Measurements from ENCODE around the gene SEMA6B. TPM values are rescaled to one million over a fixed set of nuclear protein-coding genes. Genes with fewer than 3 reads are reported as not detected.
"Not testable (repeated sequence)": the region's sequence is repeated elsewhere in the genome, so short reads cannot be mapped to it uniquely, and the experiment has no call there.

Gene SEMA6B
- total RNA-seq, 1 experiment from 2014 or later = 3.2 TPM

DNA sequence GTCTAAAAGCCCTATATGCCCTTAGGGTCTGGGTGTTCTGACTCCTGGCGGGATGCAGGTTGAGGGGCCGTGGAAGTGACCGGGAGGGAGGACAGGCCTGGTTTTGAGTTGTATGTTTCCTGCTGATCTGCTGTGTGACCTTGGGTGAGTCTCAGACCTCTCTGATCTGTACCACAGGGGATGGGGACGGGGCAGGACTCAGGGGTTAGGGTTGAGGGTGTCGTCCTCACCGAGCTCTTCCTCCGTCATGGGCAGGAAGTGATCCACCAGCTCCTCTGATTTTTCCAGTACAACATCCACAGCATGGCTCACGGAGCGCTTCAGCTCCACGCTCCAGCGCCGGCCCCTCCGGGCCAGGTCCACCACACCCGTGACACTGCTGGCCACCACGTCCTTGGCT, 30.6 kb downstream of the SEMA6B start:
- DNase-seq (ENCODE audit: low read depth) = no peak

DNA sequence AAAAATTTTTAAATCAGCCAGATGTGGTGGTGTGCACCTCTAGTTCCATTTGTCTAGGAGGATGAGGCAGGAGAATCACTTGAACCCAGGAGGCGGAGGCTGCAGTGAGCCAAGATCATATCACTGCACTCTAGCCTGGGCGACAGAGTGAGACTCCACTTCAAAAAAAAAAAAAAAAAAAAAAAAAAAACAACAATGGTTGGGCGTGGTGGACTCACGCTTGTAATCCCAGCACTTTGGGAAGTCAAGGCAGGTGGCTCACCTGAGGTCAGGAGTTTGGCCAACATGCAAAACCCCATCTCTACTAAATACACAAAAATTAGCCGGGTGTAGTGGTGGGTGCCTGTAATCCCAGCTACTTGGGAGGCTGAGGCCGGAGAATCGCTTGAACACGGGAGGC, 32.1 kb downstream of the SEMA6B start:
- DNase-seq (ENCODE audit: low read depth) = not testable (repeated sequence)

DNA sequence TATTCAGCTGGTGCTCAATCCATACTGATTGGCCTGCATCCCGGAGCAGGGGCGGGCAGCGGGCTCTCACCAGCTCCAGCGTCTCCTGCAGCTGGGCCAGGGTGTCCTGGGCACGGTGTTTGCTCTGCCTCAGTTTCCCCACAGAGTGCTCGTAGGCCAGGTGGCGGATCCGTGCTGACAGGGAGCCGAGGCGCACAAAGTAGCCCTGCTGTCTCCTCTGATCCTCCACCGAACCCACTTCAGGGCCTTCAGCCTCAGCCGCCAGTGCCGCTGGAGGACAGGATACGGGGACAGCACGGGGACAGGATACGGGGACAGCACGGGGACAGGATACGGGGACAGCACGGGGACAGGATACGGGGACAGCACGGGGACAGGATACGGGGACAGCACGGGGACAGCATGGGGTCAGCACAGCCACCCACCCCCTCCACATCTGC, 33.9 kb downstream of the SEMA6B start:
- DNase-seq (ENCODE audit: low read depth) = no peak

DNA sequence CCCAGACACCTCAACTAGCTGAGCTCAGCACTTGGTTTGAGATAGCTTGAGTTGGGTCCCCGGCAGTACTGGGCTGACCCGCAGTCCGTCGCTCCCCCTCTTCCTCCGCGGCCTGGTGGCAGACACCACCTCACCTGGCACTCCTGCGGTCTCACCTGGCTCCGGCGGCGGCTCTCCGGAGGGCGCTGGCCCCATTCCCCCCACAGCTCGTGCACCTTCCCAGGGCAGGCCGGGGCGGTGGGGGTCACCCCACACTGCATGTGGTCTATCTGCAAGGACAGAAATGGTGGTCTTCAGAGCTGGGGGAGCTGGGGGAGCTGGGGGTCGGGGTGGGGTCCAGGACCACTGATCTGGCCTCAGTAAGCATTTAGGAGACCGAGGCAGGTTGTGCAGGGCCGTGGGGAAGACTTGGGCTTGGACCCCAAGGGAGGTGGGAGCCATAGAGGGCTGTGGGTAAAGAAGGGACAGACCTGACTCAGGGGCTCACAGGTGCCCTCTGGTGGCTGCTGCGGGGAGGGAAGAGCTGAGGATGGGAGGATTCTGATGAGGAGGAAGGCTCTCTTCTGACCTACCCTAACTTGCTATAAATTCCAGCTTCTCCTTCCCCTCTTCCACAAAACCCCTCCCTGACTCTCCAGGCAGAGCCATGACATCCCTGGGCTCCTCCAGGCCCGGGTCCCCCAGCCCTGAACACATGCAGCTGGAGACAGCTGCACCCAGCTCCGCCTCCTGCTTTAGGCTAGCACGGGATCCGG, 34.5 kb downstream of the SEMA6B start:
- DNase-seq (ENCODE audit: low read depth) = peak; percentile 59

DNA sequence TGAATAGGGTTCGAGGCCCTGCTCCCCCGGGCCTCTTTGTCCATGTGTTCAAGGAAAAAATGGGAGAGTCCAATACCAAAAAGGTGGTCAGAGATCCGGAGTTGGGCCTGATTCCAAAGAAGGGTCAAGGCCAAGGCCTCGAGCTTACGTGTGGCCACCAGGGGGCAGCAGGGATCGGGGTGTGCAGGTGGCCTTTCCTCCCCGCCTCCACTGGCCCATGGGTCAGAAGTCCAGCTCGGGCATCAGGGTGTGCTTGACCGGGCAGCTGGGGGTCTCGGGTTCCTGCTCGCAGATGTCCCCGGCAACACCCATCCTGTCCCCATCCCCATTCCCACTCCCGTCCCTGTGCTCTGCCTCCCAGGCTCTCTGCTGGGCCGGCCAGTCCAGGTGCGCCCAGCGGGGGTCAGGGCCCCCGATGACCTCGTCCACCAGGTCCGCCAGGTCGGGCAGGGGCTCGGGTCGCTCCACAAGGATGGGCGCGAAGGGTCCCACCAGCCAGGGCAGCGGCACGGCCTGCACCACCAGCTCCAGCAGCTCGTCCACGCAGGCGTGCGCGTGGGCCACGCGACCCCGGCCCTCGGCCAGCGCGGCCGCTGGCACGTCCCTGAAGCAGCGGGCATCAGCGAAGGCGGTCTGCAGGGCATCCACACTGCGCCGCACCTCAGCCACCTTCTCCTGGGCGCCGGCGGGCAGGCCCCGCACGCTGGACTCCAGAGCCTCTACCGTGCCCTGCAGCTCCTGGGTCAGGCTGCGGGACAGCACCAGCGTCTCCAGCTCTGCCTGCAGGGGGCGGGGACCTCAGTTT, 36.0 kb downstream of the SEMA6B start:
- DNase-seq (ENCODE audit: low read depth) = peak; percentile 58

DNA sequence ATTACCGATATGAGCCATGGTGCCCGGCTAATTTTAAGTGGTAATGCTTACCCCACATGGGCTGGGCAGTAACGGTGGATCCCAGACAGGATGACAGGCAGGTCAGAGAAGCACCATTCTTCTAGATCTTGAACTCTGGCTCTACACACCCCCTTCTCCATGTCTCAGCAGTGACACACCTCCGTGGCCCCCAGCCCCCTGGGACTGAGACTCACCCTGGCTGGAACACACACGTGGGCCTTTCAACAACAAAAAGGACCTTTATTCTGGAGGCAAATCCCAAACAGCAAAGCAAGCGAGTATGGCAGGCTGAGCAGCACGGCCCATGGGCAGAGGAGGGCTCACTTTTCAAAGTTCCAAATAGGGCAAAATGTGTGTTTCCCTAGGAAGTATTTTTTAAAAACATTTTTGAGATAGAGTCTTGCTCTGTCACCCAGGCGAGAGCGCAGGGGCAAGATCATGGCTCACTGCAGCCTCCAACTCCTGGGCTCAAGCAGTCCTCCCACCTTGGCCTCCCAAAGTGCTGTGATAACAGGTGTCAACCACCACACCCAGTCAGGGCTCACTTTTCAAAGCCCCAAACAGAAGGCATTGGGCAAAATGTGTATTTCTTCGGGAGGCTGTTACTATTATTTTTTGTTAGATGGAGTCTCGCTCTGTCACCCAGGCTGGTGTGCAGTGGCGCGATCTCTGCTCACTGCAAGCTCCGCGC, 37.0 kb downstream of the SEMA6B start:
- no peak for DNase-seq (ENCODE audit: low read depth)

DNA sequence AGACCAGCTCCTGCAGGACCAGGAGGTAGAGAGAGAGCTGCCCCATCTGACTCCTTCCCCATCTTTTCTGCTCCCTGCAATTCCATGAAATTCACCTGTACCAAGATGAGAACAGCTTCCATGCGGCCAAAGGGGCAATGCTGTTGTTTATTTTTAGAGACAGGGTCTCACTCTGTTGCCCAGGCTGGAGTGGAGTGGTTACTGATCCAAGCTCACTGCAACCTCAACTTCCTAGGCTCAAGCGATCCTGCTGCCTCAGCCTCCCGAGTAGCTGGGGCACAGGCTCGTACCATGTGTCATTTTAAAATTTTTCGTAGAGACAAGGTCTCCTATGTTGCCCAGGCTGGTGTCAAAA, 37.6 kb downstream of the SEMA6B start:
- no peak for DNase-seq (ENCODE audit: low read depth)

DNA sequence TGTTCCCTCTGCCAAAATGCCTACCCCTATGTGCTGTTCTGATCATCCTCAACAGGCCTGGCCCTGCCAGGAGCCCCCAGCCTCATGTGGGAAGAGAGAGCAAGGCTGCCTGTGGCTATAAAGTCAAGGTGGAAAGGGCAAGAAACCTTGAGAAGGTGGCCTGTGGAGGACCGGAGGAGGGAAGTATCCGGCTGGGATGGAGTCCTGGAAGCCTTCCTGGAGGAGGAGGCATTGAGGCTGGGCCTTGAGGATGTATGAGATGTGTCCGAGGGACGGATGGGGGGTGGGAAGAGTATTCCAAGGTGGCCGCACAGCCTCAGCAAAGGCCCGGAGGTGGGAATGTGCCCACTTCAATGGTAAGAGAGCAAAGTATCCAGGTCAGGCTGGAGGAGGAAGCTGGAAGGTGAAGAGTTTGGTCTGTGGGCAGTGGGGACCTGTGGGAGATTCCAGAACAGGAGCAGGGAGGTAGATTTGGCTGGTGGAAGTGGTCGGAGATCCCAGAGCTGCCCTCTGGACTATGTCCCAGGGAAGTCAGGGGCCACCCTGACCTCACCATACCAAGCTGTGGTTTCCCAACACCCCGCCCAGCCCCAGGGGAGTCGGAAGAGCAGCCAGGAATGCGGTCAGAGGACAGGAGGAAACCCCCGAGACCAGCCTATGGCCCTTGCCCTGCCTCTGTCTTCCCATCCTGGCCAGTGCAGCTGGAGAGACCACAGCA, 38.2 kb downstream of the SEMA6B start:
- peak; percentile 39 for DNase-seq (ENCODE audit: low read depth)

DNA sequence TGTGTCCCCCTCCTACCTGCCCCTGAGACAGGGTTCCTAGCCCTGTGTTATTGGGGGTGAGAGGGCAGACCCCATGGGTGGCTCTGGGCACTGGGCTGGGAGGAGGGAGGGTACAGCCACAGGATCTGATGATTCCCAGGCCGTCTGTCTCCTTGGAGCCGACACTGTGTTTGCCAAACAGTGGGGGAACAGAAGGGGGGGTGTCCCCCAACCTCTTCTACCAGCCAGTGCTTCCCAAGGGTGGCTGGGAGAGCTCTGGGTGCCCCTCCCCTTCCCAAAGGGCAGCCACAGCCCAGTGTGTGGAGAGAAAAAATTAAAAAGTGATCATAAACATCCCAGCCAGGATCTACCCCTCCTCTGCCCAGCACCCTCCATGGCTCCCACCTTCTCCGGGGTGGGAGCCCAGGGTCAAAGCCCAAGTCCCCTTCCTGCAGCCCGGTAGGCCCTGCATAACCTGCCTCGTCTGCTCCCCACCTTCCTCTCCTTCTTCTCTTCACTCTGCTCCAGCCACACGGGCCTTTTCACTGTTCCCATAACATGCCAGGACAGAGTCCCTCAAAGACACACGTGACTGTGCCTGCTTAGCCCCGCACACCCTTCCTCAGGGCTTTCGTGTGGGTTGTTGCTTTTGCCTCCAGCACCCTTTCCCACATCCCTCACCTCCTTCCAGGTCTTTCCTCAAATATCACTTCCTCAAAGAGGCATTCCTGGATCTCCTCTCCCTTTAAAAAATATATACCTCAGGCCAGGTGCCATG, 39.8 kb downstream of the SEMA6B start:
- peak; percentile 41 for DNase-seq (ENCODE audit: low read depth)

DNA sequence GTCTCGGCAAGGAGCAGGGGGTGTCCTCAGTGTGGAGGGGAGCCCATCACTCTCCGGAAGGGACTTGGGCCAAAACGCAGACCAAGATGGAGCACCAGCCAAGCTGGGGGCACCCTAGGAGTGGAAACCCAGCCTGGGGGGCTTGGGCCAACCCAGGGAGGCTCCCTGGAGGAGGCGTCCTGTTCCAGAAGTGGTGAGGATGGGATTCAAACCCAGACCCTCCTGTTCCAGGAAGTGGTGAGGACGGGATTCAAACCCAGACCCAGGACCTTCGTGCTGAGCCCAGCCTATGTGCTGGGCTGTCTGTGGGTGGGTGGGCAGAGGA, 40.4 kb downstream of the SEMA6B start:
- no peak for DNase-seq (ENCODE audit: low read depth)

DNA sequence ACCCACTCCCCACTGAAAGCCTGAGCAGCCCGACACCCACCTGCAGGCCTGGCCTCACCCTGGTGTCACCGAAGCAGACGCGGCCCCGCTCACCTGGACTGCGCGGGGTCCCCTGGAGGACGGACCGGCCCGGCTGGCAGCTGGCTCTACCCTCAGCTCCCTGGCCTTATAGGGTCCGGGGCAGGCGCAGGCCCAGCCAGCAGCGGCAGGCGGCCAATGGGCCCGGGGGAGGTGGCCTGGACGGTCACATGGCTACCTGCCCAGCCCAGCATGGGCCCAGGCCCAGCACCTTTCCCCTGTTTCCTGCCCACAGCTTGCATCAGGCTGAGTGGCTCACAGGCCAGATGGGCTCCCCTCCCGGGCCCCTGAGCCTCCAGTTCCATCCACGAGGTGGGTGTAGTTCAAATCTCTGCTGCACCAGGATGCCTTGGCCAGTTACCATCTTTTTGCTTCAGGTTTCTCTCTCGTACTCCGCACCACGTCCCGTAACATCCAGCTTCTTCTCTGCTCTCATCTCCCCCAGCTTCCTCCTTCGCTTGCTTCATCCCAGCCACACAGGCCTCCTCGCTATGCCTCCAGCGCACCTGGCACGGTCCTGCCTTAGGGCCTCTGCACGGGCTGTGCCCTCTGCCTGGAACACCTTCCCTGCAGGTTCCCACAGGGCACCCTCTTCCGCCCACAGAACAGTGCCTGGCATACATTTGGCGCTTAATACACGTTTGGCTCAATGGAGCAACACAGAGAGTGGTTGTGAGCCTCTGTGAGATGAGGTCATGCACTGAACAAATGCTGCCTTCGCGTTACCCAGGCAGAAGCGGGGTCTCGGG, 40.9 kb downstream of the SEMA6B start, which contains the start of gene PLIN4:
Gene PLIN4, minus strand, starts transcription at position 142 of the 827 bp plus-strand sequence. CDS start 214 bp downstream, outside the sequence.
- DNase-seq (ENCODE audit: low read depth) = peak; percentile 86

DNA sequence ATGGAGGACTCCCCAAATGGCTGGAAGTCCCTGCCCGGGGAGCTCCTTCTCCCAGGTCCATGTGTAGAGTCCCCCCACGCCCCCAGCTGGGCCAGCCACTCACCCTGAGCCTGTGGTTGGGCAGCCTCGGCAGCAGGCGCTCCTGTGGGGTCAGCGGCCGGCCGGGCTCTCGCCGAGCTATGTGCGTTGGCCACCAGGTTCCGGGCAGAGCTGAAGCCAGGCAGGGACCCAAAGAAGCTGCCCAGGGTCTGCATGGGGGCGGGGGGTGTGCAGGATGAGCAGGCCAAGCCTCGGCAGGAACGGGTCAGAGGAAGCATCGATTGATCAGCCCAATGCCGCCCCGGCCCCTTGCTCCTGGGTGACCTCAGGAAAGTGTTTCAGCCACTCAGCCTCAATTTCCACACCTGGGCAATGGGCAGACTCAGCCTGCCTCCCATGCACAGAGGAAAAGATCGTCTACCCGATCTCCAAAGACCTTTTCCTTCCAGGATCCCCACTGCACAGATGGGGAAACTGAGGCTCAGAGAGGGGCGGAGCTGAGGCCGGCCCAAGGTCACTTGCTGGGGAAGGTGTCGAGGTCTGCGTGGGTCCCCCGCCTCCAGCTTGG, 41.9 kb downstream of the SEMA6B start:
- DNase-seq (ENCODE audit: low read depth) = no peak

DNA sequence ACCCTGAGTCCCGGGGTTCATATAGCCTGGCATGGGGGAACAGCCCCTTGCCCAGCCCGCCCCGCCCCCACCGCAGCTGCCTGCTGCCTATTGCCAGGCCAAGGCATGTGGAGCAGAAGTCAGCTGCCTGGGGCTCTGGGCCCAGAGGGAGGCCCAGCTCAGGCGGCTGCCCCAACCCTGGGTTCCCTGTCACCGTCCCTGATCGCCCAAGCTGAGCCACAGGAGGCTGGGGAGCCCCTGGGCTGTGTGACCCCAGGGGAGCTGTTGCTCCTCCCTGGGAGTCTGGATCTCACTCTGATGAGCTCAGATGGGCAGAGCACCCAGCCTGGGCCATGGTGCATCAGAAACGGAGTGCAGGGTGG, 42.6 kb downstream of the SEMA6B start:
- no peak for DNase-seq (ENCODE audit: low read depth)

DNA sequence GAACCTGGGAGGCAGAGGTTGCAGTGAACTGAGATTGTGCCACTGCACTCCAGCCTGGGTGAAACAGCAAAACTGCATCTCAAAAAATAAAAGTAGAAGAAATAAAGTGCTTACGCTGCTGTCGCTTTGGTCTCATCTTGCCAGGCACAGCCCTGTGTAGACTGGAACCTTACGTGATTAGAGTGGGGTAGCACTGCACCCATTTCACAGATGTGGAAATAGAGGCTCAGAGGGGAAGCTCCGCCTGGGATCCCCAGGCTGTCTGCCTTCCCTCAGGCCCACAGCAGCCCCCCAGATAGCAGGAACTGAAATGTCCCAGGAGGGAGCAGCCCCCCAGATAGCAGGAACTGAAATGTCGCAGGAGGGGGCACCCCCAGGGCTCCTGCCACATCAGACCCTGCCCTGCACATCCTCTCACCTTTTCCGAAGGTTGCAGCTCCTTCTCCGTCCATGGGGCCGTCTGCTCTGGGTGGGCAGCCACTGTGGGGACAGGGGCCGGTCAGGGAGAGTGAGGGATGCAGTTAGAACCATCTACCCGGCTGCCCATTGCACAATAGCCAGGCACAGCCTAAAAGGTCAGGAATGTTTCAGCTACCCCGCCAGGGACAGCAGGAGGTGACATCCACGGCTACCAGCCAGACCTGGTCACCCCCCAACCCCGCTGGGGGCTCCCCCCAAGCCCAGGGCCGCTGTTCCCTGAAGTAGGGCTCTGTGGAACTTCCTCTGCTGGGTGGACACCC, 43.1 kb downstream of the SEMA6B start:
- no peak for DNase-seq (ENCODE audit: low read depth)

DNA sequence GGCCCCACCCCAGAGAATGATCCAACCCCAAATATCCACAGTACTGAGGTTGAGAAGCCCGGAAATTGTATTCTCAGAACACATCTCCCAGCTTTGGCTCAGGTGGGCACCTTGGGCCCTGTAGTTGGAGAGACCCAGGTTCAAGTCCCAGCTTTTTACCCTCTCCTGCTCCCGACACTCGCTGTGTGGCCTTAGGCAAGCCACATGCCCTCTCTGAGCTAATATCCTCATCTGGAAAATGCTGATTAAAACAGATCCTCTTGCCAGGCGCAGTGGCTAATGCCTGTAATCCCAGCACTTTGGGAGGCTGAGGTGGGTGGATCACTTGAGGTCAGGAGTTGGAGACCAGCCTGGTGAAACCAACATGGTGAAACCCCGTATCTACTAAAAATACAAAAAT, 43.8 kb downstream of the SEMA6B start:
- no peak for DNase-seq (ENCODE audit: low read depth)

DNA sequence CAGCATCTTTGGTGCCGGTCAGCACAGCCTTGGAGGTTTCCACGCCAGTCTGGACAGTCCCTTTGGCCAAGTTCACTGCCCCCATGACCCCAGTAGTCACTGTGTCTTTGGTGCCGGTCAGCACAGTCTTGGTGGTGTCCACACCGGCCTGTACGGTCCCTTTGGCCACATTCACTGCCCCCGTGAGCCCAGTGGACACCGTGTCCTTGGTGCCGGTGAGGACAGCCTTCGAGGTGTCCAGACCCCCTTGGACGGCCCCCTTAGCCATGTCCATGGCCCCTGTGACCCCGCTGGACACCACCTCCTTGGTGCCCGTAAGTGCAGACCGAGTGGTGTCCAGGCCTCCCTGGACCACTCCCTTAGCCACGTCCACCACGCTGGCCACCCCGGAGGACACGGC, 46.2 kb downstream of the SEMA6B start:
- no peak for DNase-seq (ENCODE audit: low read depth)

DNA sequence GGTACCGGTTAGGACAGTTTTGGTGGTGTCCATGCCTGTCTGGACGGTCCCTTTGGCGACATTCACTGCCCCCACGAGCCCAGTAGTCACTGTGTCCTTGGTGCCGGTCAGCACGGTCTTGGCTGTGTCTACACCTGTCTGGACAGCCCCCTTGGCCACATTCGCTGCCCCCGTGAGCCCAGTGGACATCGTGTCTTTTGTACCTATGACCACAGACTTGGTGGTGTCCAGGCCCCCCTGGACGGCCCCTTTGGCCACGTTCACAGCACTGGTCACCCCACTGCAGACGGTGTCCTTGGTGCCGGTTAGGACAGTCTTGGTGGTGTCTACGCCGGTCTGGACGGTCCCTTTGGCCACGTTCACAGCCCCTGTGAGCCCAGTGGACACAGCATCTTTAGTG, 47.4 kb downstream of the SEMA6B start:
- DNase-seq (ENCODE audit: low read depth) = no peak

DNA sequence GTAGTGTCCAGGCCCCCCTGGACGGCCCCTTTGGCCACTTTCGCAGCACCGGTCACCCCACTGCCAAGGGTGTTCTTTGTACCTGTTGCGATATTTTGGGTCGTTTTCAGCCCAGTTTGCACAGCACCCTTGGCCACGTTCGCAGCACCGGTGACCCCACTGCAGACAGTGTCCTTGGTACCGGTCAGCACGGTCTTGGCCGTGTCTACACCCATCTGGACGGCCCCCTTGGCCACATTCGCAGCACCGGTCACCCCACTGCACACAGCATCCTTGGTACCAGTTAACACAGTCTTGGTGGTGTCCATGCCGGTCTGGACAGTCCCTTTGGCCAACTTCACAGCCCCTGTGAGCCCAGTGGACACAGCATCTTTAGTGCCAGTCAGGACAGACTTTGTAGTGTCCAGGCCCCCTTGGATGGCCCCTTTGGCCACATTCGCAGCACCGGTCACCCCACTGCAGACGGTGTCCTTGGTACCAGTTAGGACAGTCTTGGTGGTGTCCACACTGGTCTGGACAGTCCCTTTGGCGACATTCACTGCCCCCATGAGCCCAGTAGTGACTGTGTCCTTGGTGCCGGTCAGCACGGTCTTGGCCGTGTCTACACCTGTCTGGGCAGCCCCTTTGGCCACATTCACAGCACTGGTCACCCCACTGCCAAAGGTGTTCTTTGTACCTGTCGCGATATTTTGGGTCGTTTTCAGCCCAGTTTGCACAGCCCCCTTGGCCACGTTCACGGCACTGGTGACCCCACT, 48.0 kb downstream of the SEMA6B start:
- no peak for DNase-seq (ENCODE audit: low read depth)
